Effector memory CD8-positive, alpha-beta T cell (primary cell): ENCODE results near the gene PARP2.
A peak's percentile ranks its signal among the peaks of the same experiment; 100 is the strongest.
"Not testable (repeated sequence)": the region's sequence is repeated elsewhere in the genome, so short reads cannot be mapped to it uniquely, and the experiment has no call there.

ENCODE experiments used
- ATAC-seq: fragments of 150-1000 bp; cut with Tn5 transposase; replicated peaks from 2 replicates; pipeline ENCODE4 v1.10.0; 2021; ENCODE audit warnings: mild to moderate bottlenecking, moderate library complexity
- DNase-seq, 3 experiments: peaks; one replicate each; pipeline ENCODE4 v3.0.0; 2021
- H3K27ac Mint-ChIP-seq, 2 donors: one replicate each; pipeline ENCODE4 v1.8.0; 2022; ENCODE audit warnings: mild to moderate bottlenecking in 2 of 2, mixed read lengths in 2 of 2, moderate library complexity in 2 of 2
- H3K27me3 Mint-ChIP-seq, 2 donors: one replicate each; pipeline ENCODE4 v1.8.0; 2022; ENCODE audit warnings: mixed read lengths in 2 of 2
- H3K36me3 Mint-ChIP-seq: one replicate; pipeline ENCODE4 v1.8.0; 2022; ENCODE audit warnings: mild to moderate bottlenecking, moderate library complexity, mixed read lengths; ENCODE audit not compliant: insufficient read depth
- H3K4me1 Mint-ChIP-seq, 2 donors: one replicate each; pipeline ENCODE4 v1.8.0; 2022; ENCODE audit warnings: low read depth in 2 of 2, mixed read lengths in 2 of 2
- H3K4me3 Mint-ChIP-seq, 2 donors: one replicate each; pipeline ENCODE4 v1.8.0; 2022; ENCODE audit warnings: mild to moderate bottlenecking in 2 of 2, mixed read lengths in 2 of 2, moderate library complexity in 2 of 2
- H3K9me3 Mint-ChIP-seq, 2 donors: one replicate each; pipeline ENCODE4 v1.8.0; 2022; ENCODE audit warnings: mixed read lengths in 2 of 2

Gene PARP2

DNA sequence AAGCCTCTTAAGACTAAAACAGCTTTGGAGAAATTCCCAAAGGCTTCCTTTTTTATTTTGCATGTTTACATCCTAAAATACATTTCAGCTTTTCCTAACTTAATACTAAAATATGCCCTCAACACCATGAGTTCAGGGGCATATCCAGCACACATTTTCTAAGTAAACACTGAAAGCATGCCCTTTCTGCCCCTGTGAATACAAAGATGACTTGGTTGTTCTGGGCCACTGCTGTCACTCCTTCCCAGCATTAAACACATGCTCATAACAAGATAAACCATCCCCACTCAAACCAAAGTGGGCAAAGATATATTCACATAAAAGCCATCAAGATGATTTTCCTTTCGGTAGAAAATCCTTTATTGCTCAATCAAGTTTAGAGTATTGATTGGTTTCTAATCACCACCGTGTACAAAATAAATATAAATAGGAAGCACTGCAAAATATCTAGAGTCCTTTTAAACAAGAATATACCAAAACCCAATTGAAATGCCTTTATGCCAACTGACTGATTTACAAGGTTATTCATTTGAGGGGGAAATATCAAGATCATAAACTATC, 12.3 kb upstream of the PARP2 start:
- H3K4me1 Mint-ChIP-seq, result peaks cover 16 to 33% of the 10 kb centered on the region in 2 donors
- ATAC-seq (no peak), DNase-seq (no peak)
- peak overlapping the region; percentile 25 to 87 for H3K27ac Mint-ChIP-seq
- no peaks in the 10 kb centered on the region for H3K27me3 Mint-ChIP-seq
- H3K36me3 Mint-ChIP-seq, result peaks cover 5% of the 10 kb centered on the region
- no peak overlapping the region for H3K4me3 Mint-ChIP-seq
- no peaks in the 10 kb centered on the region for H3K9me3 Mint-ChIP-seq

DNA sequence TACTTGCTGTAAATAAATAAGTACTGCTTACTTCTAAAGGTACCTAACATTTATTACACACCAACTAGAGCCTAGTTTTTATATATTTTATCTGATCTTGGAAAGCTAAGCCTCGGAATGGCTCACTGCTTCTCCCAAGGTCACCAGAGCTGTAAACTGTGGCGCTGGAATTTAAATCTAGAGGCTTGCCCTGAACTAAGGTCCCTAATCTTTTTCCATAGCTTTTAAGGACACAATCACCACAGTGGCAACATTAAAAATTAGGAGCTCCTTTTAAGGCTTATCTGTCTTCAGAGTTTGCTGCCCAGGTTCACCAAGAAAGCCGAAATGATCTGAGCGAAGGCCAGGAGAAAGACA, 11.0 kb upstream of the PARP2 start:
- no peak for DNase-seq
- no peak for ATAC-seq

DNA sequence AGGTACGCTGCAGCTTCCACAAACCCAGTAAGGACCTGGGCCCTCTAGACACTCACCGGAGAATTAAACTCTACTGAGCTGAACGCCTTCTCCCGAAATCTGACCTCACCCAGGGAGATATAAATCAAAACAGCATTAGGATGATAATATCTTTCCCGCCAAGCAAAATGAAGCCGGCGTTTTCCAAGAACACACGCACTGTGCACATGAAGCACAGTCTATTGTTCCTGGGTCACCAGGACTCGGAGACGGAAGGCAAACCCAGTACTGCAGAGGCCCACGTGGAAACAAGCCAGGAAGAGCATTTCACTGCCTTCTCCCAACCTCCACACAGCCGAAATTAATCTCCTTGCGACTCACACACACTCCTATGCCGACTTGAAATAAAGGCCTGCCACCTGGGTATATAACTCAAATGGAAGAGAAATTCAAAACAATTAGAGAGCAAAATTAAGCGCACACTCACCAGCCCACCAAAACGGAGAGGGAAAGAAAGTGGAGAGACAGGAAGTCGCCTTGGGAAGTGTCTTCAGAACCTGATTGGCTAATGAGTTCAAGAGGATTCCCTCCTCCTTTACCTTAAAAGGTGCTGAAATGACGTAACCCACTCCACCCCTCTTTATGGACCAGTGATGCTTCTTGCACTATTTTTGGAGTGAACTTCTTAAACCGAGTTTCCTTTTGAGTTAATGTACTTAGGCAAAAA, 10.5 kb upstream of the PARP2 start, which contains the start of gene CCNB1IP1:
Gene CCNB1IP1 (minus strand): TSS at position 492 of the 706 bp plus-strand sequence. CDS start 16,756 bp downstream, outside the sequence.
- H3K9me3 Mint-ChIP-seq, result no peaks in the 10 kb centered on the region
- H3K36me3 Mint-ChIP-seq, result no peaks in the 10 kb centered on the region
- ATAC-seq (peak; percentile 99), DNase-seq (peak; percentile 37 to 53 (median 38))
- H3K4me3 Mint-ChIP-seq, result peak within 1 kb of the TSS; percentile 88 to 95
- peaks cover 12 to 27% of the 10 kb centered on the region in 2 donors for H3K4me1 Mint-ChIP-seq
- peak within 1 kb of the TSS; percentile 86 to 95 for H3K27ac Mint-ChIP-seq
- H3K27me3 Mint-ChIP-seq, result no peaks in the 10 kb centered on the region

More for the DNA sequence above, 11.0 kb upstream of the PARP2 start:
- Mint-ChIP-seq H3K4me1 (peaks cover 15 to 32% of the 10 kb centered on the region in 2 donors), H3K27ac (peak overlapping the region; percentile 86 to 95), H3K27me3 (no peaks in the 10 kb centered on the region), H3K9me3 (no peaks in the 10 kb centered on the region), H3K36me3 (no peaks in the 10 kb centered on the region), H3K4me3 (peak overlapping the region; percentile 88 to 95)

DNA sequence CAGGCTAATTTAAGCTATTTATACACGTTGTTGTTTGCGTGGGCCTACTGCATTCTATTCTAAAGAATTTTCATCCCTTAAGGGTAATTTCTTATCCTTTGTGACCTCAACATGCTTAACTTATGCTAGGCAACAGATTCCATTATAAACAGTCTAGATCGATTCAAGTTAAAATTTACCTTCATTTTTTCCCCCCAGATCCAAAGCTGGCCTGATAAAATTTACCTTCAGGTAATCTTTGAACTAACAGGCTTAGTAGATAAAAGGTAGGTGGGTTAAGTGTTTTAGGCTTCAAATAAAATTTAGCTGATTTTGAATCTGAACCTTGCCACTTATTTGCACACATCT, 10.0 kb upstream of the PARP2 start:
- DNase-seq, result no peak
- peak overlapping the region; percentile 88 to 95 for H3K4me3 Mint-ChIP-seq
- H3K27me3 Mint-ChIP-seq, result no peaks in the 10 kb centered on the region
- no peaks in the 10 kb centered on the region for H3K9me3 Mint-ChIP-seq
- no peak for ATAC-seq
- H3K27ac Mint-ChIP-seq, result peak overlapping the region; percentile 86 to 95
- H3K4me1 Mint-ChIP-seq, result peaks cover 12 to 27% of the 10 kb centered on the region in 2 donors
- no peaks in the 10 kb centered on the region for H3K36me3 Mint-ChIP-seq

DNA sequence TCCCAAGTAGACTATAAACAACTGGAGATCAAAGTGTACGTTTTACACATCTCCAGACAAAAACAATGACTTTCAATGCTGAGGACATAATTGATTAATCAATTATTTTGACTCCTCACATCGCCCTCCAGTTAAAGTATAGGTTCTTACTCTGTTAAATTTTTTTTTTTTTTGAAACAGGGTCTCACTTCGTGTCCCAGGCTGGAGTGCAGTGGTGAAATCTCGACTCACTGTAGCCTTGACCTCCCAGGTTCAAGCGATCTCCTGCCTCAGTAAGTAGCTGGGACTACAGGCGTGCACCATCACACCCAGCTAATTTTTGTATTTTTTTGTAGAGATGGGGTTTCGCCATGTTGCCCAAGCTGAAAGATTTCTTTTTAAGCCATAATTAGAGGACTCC, 9.4 kb upstream of the PARP2 start:
- Mint-ChIP-seq H3K27me3 (no peaks in the 10 kb centered on the region), H3K4me3 (peak overlapping the region; percentile 88 to 95), H3K4me1 (peaks cover 12 to 27% of the 10 kb centered on the region in 2 donors), H3K9me3 (no peaks in the 10 kb centered on the region), H3K27ac (peak overlapping the region in 1 of 2 donors; percentile 95), H3K36me3 (no peaks in the 10 kb centered on the region)
- DNase-seq, result no peak
- ATAC-seq, result no peak

DNA sequence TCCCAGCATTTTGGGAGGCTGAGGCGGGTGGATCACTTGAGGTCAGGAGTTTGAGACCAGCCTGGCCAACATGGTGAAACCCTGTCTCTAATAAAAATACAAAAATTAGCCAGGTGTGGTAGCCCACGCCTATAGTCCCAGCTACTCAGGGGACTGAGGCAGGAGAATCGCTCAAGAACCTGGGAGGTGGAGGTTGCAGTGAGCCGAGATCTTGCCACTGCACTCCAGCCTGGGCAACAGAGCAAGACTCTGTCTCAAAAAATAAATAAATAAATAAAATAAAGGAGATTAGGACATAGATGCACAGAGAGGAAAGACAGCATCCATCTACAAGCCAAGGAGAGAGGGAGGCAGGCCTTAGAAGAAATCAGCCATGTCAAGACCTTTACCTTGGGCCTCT, 2.4 kb upstream of the PARP2 start:
- not testable (repeated sequence) for H3K9me3 Mint-ChIP-seq, DNase-seq, H3K27ac Mint-ChIP-seq, H3K27me3 Mint-ChIP-seq, H3K4me3 Mint-ChIP-seq, ATAC-seq
- Mint-ChIP-seq H3K4me1 (peaks cover 9 to 17% of the 10 kb centered on the region in 2 donors), H3K36me3 (peaks cover 18% of the 10 kb centered on the region)

DNA sequence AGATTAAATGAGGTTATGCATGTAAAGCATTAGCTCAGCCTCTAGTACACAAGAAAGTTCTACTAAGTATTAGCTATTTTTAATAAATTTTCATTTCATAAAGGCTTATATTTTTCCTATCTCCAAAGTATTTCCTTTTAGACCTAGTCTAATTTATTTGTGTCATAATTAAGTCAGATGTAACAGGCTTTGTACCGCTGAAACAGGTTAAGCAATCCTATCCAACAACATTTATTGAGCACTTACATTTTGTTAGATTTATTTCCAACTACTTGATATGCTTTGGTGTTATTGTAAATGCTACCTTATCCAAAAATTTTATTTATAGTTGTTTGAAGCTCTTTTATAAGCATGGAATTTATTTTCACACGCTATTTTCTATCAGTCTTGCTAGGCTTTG, 1.8 kb upstream of the PARP2 start:
- Mint-ChIP-seq H3K27me3 (no peaks in the 10 kb centered on the region), H3K4me3 (peak overlapping the region; percentile 91 to 94), H3K27ac (no peak overlapping the region), H3K36me3 (peaks cover 18% of the 10 kb centered on the region), H3K9me3 (no peaks in the 10 kb centered on the region), H3K4me1 (peaks cover 9 to 17% of the 10 kb centered on the region in 2 donors)
- DNase-seq (no peak), ATAC-seq (no peak)

DNA sequence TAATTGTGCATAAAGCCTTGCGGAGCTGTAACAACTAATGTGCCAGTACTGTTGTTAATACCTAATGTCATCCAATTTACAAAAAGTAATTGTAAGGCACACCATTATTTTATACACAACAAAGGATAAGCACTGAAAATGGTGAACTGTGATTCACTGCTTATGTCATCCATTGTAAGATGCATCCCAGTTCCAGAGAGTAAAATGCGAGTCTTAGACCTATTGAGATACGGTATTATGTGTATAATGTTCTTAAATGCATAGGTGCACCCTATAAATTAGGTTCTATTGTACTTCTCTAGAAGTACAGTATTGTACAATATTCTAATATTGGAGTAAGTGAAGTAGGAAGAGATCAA, 406 bp downstream of the PARP2 start:
- ATAC-seq (no peak), DNase-seq (no peak)
- peak overlapping the region; percentile 91 to 94 for H3K4me3 Mint-ChIP-seq
- H3K27me3 Mint-ChIP-seq, result no peaks in the 10 kb centered on the region
- no peaks in the 10 kb centered on the region for H3K9me3 Mint-ChIP-seq
- H3K27ac Mint-ChIP-seq, result peak overlapping the region; percentile 97 to 99
- H3K36me3 Mint-ChIP-seq, result peaks cover 27% of the 10 kb centered on the region
- H3K4me1 Mint-ChIP-seq, result peaks cover 9 to 17% of the 10 kb centered on the region in 2 donors

DNA sequence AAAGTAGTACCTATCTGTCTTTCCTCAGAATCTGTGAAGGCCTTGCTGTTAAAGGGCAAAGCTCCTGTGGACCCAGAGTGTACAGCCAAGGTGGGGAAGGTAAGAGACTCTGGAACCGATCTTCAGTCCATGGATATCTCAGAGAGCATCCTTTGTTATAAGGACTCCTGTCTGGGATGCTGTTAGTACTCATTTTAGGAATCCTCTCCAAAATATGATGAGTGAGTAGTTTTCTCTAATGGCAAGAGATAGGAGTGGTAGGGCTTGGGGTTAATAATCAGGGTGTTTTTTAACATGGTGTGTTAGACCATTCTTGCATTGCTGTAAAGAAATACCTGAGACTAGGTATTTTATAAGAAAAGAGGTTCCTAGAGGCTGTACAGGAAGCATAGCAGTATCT, 1.9 kb downstream of the PARP2 start:
- H3K4me1 Mint-ChIP-seq, result peaks cover 9 to 17% of the 10 kb centered on the region in 2 donors
- peaks cover 29% of the 10 kb centered on the region for H3K36me3 Mint-ChIP-seq
- ATAC-seq (no peak), DNase-seq (no peak)
- no peaks in the 10 kb centered on the region for H3K27me3 Mint-ChIP-seq
- no peaks in the 10 kb centered on the region for H3K9me3 Mint-ChIP-seq
- peak overlapping the region; percentile 67 to 99 for H3K27ac Mint-ChIP-seq
- no peak overlapping the region for H3K4me3 Mint-ChIP-seq

DNA sequence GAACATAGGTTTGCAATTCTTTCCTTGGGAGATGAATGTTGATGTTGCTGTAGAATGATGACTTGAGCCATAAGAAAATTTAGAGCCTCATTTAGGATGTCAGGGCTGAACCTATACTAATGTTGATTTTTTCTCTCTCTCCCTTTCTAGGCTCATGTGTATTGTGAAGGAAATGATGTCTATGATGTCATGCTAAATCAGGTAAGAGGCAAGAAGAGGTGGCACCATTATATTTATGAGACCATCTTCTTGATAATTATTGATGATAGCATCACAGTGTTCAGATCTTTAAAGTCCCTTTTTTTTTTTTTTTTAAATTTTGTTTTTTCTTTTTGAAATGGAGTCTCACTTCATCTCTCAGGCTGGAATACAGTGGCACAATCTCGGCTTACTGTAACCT, 3.3 kb downstream of the PARP2 start:
- ATAC-seq (no peak), DNase-seq (no peak)
- H3K9me3 Mint-ChIP-seq, result no peaks in the 10 kb centered on the region
- H3K27ac Mint-ChIP-seq, result no peak overlapping the region
- H3K4me3 Mint-ChIP-seq, result no peak overlapping the region
- H3K4me1 Mint-ChIP-seq, result peaks cover 9 to 17% of the 10 kb centered on the region in 2 donors
- no peaks in the 10 kb centered on the region for H3K27me3 Mint-ChIP-seq
- H3K36me3 Mint-ChIP-seq, result peaks cover 34% of the 10 kb centered on the region

DNA sequence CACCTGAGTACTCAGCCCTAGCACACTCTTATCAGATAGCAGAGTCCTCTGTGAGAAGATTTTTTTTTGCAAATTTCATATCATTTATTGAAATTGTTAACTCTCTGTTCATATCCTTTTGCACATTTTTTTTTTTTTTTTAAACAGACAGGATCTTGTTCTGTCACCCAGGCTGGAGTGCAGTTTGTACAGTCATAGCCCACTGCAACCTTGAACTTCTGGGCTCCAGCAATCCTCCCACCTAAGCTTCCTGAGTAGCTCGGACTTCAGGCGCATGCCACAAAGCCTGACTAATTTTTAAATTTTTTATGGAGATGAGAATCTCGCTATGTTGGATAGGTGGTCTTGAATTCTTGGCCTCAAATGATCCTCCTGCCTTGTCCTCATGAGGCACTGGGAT, 4.3 kb downstream of the PARP2 start:
- no peaks in the 10 kb centered on the region for H3K9me3 Mint-ChIP-seq
- no peak overlapping the region for H3K27ac Mint-ChIP-seq
- ATAC-seq (no peak), DNase-seq (no peak)
- no peak overlapping the region for H3K4me3 Mint-ChIP-seq
- H3K36me3 Mint-ChIP-seq, result peaks cover 37% of the 10 kb centered on the region
- H3K4me1 Mint-ChIP-seq, result peaks cover 9 to 17% of the 10 kb centered on the region in 2 donors
- H3K27me3 Mint-ChIP-seq, result no peaks in the 10 kb centered on the region

DNA sequence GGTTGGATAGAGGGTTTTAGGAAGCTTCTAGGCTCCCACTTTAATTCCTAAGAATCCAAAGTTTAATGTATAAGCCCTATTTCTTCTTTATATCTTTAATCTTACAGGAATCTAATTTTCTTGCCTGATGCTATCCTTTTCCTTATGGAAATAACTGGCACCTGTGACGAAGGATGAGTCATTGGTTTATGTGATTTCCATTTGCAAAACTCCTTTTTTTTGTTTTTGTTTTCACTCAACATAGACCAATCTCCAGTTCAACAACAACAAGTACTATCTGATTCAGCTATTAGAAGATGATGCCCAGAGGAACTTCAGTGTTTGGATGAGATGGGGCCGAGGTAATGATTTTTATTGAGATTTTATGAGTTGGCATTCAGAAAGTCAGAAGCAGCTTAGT, 6.8 kb downstream of the PARP2 start:
- H3K27ac Mint-ChIP-seq, result peak overlapping the region in 1 of 2 donors; percentile 2
- H3K4me3 Mint-ChIP-seq, result no peak overlapping the region
- ATAC-seq (no peak), DNase-seq (no peak)
- no peaks in the 10 kb centered on the region for H3K9me3 Mint-ChIP-seq
- H3K4me1 Mint-ChIP-seq, result peaks cover 0 to 5% of the 10 kb centered on the region in 2 donors
- H3K27me3 Mint-ChIP-seq, result no peaks in the 10 kb centered on the region
- H3K36me3 Mint-ChIP-seq, result peaks cover 49% of the 10 kb centered on the region

DNA sequence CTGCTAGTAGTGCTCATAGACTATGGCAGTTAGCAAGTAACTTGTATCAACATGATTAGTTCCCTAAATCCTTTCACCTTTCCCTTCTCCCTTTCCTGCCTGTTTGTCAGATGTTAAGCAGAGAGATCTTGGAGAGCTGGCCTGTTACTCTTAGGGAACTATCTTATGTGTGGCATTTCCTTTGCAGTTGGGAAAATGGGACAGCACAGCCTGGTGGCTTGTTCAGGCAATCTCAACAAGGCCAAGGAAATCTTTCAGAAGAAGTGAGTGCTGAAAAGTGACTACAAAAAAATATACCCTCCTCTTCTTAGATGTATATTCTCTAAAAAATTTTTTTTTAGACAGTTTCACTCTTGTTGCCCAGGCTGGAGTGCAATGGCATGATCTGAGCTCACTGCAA, 7.4 kb downstream of the PARP2 start:
- no peak for ATAC-seq
- H3K36me3 Mint-ChIP-seq, result peaks cover 53% of the 10 kb centered on the region
- H3K4me3 Mint-ChIP-seq, result no peak overlapping the region
- peak overlapping the region in 1 of 2 donors; percentile 2 for H3K27ac Mint-ChIP-seq
- no peak for DNase-seq
- no peaks in the 10 kb centered on the region for H3K9me3 Mint-ChIP-seq
- peaks cover 0 to under 1% of the 10 kb centered on the region in 2 donors for H3K4me1 Mint-ChIP-seq
- no peaks in the 10 kb centered on the region for H3K27me3 Mint-ChIP-seq

DNA sequence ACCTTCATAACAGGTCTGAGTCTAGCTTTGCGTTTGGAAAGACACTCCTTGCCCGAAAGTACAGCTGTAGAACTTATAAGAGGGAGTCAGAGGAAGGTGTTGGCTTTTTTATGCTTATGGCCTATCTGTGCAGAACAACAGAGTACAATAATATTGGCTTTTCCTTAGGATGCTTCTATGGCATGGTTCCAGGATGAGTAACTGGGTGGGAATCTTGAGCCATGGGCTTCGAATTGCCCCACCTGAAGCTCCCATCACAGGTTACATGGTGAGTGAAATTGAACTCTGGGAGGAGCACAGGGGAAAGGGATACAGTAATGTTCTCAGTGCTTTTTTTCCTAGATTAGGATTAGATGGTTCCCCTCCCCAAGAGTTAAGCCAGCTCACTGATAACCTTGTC, 13.0 kb downstream of the PARP2 start:
- no peaks in the 10 kb centered on the region for H3K27me3 Mint-ChIP-seq
- no peaks in the 10 kb centered on the region for H3K4me1 Mint-ChIP-seq
- H3K27ac Mint-ChIP-seq, result peak overlapping the region in 1 of 2 donors; percentile 58
- ATAC-seq (no peak), DNase-seq (no peak)
- no peaks in the 10 kb centered on the region for H3K9me3 Mint-ChIP-seq
- no peak overlapping the region for H3K4me3 Mint-ChIP-seq
- H3K36me3 Mint-ChIP-seq, result peaks cover 53% of the 10 kb centered on the region
